ENCODE results near the gene TNRC18. TPM values are rescaled to one million over a fixed set of nuclear protein-coding genes. Genes with fewer than 3 reads are reported as not detected.

TNRC18 gene
- total and polyA plus RNA-seq, 9 of the 15 experiments (the other 6 are each of a cell fraction or from before 2014, with no cell fraction given): 0.03 to 43.2 (median 18.0) TPM

- TF ChIP-seq, protein P1, sequence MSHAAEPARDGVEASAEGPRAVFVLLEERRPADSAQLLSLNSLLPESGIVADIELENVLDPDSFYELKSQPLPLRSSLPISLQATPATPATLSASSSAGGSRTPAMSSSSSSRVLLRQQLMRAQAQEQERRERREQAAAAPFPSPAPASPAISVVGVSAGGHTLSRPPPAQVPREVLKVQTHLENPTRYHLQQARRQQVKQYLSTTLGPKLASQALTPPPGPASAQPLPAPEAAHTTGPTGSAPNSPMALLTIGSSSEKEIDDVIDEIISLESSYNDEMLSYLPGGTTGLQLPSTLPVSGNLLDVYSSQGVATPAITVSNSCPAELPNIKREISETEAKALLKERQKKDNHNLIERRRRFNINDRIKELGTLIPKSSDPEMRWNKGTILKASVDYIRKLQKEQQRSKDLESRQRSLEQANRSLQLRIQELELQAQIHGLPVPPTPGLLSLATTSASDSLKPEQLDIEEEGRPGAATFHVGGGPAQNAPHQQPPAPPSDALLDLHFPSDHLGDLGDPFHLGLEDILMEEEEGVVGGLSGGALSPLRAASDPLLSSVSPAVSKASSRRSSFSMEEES (CRISPR knock-in tag; IDR thresholded peaks at IDR 0.05): no peak
- no peak; the same call in 1 of the 2 replicates for TF ChIP-seq ADNP (tag; IDR thresholded peaks at IDR 0.05)
- 0 out of 2 replicates have a peak, but pooled peaks have one; percentile 39 for TF ChIP-seq GABPB1 (CRISPR knock-in tag; IDR thresholded peaks at IDR 0.05)
- TF ChIP-seq NR2C1 (IDR thresholded peaks at IDR 0.05): peak; percentile 75
- TF ChIP-seq NR2C1 (tag; IDR thresholded peaks at IDR 0.05): peak; percentile 83
- no peak for TF ChIP-seq ILK (tag; IDR thresholded peaks at IDR 0.05; ENCODE audit: borderline replicate concordance, low read depth)
- TF ChIP-seq ZNF589 (CRISPR knock-in tag; IDR thresholded peaks at IDR 0.05; ENCODE audit: low read depth): peak; percentile 57; the same call in 1 of the 2 replicates
- TF ChIP-seq ARNT (IDR thresholded peaks at IDR 0.05): no peak
- no peak for TF ChIP-seq CHD4 (IDR thresholded peaks at IDR 0.05; ENCODE audit: insufficient read depth, insufficient replicate concordance, low read depth, low read length, poor library complexity, severe bottlenecking)
- no peak for TF ChIP-seq ZNF232 (CRISPR knock-in tag; IDR thresholded peaks at IDR 0.05)
- TF ChIP-seq XRCC5 (IDR thresholded peaks at IDR 0.05; ENCODE audit: low read depth, low read length): no peak
- TF ChIP-seq POLR2G (IDR thresholded peaks at IDR 0.05; ENCODE audit: low read depth, low read length): no peak
- TF ChIP-seq CTBP1 (IDR thresholded peaks at IDR 0.05; ENCODE audit: borderline replicate concordance): peak; percentile 73; the same call in 1 of the 2 replicates
- no peak for TF ChIP-seq RFX1 (IDR thresholded peaks at IDR 0.05)
- no peak for TF ChIP-seq ZNF766 (CRISPR knock-in tag; conservative IDR thresholded peaks at IDR 0.05)
- peak; percentile 64; the same call in 1 of the 2 replicates for TF ChIP-seq SMARCA4 (IDR thresholded peaks at IDR 0.05)
- TF ChIP-seq TCF7L2 (IDR thresholded peaks at IDR 0.05; ENCODE audit: low read depth, low read length): no peak
Measured at GRCh38 chr7:5452937-5453540, 29.4 kb upstream of the TNRC18 start (continued).
